ENCODE data around the gene ONECUT3. TPM values are rescaled to one million over a fixed set of nuclear protein-coding genes. Genes with fewer than 3 reads are reported as not detected.

The ONECUT3 gene
- total RNA-seq, 1 experiment from 2014 or later, result not detected

DNA sequence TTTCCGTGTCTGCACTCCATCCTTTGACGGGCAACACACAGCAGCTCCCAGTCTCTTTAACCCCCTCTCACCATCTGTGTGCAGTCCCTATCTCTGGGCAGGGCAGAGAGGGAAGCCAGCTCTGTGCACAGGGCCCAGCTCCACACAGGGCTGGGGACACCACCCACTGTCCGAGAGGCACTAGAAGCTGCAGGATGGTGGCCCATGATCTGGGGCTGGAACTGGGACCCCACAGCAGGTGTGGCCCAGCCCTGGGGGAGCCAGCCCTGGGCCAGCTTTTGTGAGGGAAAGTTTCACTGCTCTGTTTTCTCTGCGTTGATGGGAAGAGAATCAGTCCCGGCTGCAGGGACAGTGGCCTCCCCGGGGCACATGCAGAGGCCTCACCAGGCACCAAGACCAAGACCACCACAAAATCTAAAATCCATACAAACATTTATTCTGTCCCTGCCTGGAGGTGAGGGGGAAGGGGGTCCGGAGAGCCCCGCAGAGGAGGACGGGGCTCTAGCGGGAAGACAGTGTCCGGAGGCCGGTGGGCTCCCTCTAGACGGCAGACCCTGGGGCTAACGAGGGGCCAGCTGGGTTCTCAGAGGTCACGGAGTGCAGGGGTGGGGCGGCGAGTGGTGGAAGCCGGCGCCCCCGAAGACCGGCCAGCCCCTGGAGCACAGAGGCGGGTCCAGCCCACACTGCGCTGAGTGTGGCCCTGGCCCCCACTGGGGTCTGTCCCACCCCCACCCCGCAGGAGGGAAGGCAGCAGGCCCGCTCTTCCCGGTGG lies 61.7 kb downstream of the ONECUT3 start:
- no peak for DNase-seq (ENCODE audit: low spot score)

DNA sequence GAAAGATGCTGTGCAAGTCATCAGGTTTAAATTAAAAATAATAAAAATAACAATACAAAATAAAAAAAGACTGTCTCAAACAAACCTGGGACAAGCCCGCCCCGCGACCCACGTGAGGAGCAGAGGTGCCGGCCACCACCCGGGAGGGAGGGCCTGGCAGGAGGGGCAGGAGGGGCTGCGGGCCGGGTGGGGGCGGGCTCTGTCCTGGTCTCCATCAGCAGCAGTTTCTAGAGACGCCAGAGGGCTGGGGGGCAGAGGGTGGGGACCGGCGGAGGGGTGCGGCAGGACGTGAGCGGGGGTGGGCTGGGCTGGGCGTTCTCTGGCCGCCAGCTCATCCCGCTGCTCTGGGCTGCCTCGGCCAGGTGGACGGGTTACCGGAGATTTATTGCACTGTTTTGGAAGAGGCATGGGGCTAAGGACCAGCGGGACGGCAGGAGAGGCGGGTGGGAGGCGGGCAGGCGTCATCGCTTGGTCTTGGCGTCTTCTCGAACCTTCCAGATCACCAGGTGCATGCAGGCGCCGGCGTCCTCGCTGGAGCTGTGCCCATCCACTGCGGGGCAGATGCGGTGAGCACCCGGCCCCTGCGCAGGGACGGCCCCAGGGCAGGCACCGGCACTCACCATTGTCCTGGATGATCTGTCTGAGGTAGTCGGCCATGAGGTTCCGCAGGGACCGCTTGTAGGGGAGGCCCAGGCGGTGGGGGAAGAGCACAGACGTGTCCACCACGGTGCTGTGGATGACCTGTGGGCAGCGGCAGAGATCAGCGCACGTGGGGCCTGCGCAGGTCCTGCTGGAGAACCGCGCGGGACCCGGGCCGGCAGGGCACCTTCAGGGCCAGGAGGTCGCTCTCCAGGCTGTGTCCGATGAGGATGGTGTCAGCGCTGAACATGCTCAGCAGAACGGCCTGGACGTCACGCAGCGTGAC lies 62.6 kb downstream of the ONECUT3 start:
- no peak for DNase-seq (ENCODE audit: low spot score)

DNA sequence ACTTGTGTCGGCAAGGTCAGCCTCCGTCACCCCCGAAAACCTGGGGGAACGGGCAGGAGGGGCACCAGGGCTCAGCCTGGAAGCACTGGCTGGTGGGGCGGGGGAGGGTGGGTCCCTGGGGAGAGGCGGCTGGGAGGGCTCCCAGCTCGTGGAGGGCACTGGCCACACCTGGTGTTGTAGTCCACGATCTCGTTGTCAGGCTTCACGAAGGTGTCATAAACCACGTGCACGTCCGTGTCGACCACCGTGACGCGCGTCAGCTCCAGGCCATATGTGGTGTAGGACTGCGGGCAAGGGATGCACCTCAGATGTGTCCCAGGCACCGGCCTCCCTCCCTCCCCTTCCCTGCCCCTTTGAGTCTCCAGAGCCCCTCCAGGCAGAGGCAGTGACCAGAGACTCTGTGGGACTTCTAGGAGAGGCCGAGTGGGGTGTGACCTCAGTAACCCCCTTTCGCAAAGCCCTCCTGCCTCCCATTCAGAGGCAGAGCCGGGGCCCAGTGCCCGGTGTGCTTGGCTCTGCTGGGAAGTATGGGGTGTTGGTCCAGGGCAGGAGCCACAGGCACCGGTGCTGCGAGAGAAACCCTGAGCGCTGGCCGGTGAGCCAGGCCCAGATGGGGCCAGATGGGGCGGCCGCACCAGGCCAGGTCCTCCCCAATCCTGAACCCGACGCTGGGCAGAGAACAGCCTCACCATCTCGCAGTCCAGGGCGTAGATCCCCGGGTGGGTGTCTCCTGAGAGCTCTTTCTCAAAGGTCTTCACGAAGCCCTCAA lies 63.4 kb downstream of the ONECUT3 start:
- DNase-seq (ENCODE audit: low spot score), result no peak

DNA sequence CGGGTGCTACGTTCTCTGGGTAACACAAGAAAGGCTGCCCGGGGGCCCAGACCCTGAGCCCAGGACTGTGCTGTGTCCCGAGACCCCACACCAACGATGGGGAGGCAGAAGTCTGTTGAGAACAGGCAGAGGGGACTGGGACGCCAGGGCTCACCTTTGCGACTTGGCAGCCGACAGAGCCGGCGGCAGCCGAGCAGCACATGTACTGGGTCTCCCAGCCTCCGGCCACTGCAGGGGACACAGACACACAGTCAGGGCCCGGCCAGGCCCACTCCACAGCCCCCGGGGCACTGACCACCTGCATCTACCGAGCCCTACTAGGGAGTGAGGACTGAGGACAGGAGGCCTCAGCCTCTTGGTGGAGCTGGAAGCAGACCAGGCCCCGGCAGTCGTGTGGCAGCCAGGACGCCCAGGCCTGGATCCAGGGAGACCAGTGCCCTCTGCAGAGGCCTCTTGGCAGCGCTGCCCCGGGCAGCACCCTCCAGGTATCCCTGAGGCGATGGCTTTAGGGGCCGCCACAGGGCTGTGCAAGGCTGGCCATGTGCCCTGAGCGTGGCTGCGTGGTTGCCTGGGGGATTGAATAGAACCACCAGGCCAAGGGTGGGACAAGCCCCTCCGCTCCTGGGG lies 64.4 kb downstream of the ONECUT3 start:
- DNase-seq (ENCODE audit: low spot score), result no peak

DNA sequence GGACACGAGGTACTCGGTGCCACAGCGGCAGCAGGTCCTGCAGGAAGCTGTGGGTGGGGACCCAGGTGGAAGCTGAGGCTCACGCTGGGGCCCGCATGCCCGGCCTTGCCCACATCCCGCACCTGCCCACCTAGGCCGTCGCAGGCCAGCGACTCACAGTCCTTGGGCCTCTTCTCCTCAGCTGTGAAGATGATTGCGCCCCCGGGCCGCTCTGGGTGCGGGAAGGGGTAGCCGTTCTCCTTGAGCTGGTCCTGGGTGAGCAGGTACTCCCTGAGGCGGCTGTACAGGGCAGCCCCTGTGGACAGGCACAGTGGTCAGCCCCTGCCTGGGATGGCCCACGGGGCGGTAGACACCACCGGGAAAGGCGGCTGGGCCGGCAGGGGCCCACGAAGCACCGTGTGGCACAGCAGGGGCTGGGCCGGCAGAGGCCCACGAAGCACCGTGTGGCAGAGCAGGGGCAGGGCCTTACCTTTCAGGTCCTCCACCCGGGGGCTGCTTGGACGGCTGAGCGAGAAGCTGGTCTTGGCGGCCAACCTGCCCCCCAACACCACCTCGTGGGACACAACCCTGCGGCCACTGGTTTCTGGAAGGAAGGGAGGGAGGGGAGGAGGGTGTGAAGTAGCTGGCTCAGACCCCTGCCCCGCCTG lies 65.4 kb downstream of the ONECUT3 start:
- no peak for DNase-seq (ENCODE audit: low spot score)

DNA sequence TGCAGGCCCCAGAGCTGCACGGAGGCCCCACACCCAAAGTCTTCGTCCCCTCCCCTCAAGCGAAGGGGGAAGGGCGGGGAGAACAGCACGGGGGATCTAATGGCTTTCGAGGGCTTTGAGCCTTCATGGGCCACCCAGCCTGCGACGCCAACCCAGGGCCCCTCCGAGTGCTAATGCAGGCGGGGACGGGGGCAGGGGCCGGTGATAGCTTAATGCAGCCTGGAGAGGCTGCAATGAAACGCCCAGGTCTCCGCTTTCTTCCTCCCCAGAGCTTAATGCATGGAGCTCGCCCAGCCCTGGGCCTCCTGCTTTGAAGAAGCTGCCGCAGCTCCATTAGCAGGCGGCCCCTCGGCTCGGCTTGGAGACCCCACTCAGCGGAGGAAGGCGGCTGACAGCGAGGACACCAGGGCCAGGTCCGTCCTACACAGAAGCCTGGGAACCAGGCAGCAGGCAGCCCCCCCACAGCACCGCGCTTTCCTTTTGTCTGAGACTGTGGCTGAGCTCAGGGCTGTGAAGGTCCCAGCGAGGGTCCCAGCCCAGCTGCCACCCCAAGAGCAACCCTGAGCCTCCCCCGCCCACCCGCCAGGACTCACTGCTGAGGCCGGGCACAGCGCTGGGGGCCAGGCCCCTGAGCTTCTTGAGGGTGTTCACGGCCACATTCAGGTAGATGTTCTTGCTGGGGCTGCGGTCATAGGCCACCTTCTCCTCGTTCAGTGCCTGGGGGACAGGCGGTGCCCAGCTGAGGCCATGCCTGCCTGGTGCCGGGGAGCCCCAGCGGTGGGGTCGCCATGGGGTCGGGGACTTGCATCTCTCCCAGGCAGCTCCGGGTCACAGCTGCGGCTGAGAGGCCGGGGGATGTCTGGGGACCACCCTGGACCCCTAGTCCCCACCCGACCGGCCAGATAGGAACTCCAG lies 66.3 kb downstream of the ONECUT3 start:
- no peak for DNase-seq (ENCODE audit: low spot score)

DNA sequence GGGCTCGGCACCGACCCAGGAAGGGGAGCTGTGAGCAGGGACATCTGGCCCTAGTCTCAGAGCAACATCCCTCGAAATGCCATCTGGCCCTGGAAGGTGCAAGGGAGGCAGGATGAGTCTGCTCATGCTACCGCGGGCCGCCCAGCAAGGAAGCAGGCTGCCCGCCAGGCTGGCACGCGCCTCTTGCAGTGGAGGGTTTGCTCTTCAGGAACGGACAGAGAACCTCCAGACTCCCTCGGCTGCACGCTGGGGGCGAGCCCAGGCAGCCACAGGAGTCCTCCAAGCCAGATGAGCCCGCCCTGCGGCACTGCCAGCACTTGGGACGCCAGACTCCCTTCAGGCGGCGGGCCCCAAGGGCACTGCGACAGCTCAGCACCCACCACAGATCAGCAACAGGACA lies 68.9 kb downstream of the ONECUT3 start:
- no peak for DNase-seq (ENCODE audit: low spot score)

DNA sequence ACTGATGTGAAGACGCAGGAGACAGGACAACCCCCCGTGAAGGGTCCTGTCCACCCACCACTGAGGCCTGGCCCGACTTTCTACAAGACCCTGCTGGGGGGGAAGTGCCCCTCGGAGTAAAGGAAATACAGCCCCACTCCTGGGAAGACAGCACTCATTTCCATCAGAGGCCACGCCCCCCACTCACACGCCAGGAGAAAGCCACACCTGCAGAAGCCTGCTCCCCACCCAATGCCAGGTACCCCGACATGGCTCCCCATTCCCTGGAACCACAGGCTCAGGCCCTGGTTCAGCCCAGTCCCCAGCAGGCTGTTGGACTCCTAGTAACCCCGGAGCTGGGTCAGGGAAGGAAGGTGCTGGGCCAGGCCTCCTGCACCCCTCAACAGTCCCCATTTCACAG lies 69.7 kb downstream of the ONECUT3 start:
- DNase-seq (ENCODE audit: low spot score), result no peak

DNA sequence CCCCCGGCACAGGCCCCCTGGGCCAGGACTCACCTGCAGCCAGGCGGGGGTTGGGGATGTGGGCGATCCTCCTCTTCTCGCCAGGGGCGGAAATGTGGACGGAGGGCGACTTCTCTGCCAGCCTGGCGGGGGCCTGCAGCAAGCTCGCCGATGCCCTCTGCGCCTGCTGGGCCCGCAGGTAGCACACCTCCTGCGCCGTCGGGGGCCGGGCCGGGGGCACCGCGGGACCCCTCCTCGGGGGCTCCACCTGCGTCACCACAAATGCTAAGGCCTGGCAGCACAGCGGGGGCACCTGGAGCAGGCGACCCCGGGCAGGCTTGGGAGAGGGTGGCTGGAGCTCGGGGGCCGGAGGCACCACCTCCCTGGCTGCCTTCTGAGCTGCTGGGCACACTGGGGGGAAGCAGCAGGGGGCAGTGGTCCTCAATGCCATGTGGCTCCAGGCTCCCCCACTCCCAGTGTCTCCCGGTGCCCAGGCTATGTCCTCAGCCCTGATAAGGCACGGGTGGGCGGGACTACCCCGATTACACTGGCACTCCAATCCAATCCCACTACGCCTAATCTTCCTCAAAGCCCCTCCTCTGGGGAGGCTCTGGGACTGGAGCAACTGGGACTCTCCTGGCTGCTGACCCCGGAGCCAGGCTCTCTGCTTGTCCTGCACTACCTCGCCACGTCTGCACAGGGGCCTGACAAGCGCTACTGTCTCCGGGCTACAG lies 70.4 kb downstream of the ONECUT3 start:
- no peak for DNase-seq (ENCODE audit: low spot score)

DNA sequence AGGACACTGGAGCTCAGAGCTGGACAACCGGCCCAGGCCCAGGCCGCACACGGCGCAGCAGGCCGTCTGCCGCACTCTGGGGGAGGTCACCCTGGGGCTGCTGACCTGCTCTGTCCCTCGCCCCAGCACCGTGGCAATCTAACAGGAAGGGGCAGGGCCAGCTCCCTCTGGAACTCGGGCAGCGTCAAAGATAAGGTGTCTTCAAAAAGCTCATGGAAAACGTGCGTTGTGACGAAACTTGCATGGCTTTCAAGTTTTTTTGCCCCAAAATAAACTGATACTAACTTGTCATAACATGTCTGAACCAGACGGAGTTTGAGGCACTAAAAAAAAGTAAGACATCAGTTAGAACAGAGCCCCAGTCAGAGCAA lies 70.9 kb downstream of the ONECUT3 start:
- DNase-seq (ENCODE audit: low spot score), result no peak

DNA sequence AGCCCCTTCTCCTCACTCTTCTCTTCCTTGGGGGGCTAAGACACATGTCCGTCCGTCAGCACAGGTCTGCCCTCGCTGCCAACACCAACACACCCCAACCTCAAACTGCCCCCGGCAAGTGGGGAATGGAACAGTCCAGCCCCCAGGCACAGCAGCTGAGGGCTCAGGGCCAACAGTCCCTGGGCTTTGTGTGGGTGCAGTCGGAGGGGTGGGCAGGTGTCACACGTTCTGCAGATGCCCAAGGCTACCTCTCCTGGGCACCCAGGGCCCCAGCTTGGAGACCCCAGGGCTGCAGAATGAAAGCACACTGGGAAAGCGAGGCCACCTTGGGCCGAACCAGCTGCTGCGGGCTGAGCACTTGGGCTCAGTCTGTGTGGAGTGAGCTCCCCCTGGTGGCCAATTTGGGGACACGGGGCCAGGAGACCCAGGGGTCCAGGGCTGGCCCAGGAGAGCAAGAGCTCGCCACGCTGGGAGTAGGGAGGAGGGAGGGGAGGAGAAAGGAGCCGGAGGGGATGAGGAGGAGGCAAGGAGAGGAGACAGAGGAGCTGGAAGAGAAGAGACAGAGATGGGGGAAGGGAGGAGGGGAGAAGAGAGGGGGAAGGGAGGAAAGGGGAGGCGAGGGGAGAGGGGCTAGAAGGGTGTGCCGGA lies 72.7 kb downstream of the ONECUT3 start:
- DNase-seq (ENCODE audit: low spot score), result peak; percentile 75

DNA sequence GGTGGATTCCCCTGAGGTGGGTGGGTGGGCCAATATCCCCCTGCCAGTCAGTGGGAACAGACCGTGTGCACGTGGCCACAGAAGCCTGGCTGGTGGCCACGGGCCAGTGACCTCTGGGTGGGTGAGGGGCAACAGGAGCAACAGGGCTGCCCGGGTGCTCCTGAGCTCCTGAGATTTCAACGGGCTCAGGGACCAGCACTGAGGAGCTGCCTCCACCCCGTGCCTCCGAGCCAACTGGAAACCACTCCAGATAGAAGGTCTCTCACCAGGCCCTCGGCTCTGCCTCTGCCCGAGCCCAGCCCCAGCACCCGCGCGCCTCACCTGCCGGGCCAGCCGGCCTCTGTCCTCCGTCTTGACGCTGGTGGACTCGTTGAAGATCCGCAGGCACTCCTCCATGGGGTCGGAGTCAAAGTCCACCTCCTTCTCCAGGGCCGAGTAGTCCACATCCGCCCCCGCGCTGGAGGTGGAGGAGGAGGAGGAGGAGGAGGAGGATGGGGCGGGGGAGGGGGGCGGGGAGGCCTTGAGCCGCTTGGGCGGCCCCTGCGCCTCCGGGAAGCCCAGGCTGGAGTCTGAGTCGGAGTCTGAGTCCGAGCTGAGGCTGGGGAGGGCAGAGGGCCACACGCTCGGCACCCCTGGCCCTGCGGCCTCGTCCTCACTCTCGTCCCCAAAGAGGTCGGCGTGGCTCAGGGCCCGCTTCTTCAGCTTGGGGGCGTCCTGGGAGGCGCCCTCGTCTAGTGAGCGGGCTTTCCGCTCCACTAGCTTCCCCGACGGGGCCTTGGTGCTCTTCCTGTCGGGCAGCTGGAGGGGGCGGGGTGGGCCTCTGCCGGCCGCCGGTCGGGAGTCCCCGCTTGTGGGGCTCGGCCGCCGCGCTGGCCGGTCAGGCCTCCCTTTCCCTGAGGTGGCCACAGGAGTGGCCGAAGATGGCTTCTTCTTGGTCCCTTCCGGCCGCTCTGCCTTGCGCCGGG lies 73.5 kb downstream of the ONECUT3 start:
- DNase-seq (ENCODE audit: low spot score), result peak; percentile 41

DNA sequence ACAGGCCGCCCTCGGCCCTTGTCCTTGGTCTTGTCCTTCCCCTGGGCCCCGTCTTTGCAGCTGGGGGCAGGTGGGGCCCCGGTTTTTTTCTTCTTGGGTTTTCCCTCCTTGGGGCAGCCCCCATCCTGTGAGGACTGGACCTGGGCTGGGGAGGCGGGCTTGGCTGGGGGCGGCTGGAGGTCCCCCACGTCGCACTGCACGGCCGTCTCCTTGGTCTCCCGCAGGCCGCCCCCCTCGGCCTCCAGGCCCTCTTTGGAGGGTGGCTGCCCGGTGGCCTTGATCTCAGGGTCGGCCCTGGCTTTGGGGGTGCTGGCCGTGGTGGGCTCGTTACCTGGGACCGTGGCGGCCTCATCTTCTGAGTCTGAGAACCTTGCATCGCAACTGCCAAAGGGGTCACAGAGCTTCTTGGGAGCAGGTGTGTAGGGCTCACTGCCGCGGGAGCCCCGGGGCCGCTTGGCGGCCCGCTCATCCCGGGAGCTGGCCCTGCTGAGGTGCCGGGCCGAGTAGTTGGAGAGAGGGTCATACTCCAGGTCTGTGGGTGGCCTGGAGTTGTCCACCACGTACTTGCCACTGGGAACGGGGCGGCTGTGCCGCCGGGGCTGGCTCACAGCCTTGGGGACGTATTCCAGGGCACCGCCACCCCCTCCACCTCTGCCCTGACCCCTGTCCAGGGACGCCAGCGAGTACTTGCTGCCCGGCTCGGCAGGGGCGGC lies 74.4 kb downstream of the ONECUT3 start:
- no peak for DNase-seq (ENCODE audit: low spot score)

DNA sequence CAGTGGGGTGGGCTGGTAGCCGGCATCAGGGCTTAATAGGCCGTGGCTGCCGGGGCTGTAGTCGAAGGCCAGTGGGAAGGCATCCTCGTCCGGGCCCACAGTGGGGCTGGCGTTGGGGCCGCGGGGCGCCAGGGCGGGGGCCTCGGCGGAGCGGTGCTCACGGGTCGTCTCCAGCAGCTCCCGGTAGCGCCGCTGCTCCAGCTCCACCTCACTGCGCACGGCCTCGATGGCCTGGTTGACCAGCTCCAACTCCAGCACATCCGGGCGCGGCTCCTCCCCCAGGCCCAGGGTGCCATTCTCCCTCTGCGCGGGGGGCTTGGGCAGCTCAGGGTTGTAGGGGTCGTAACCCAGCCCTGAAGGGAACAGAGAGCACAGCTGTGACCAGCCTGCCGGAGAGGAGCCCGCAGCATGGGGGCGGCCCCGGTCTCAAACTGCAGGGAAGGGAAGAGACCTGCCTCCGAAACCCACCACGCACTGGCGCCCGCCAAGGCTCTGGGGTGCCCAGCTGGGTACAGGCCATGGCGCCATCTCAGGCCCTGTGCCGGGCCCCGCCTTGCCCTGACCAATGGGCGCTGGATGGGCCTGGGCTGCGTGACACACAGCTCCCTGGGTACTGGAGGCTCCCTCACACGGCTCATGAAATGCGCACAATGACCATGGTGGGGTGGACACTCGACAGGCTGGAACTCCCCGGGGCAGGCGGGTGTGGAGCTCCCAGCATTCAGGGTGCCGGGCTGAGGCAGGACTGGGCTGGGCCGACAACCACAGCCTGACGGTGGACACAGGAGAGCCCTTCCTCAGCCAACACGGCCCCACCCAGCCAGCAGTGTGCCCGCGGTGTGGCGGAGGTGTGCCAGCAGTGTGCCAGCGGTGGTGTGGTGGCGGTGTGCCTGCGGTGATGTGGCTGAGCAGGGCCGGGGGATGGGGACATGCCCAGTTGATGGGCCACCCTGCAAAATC lies 75.3 kb downstream of the ONECUT3 start:
- DNase-seq (ENCODE audit: low spot score), result no peak

DNA sequence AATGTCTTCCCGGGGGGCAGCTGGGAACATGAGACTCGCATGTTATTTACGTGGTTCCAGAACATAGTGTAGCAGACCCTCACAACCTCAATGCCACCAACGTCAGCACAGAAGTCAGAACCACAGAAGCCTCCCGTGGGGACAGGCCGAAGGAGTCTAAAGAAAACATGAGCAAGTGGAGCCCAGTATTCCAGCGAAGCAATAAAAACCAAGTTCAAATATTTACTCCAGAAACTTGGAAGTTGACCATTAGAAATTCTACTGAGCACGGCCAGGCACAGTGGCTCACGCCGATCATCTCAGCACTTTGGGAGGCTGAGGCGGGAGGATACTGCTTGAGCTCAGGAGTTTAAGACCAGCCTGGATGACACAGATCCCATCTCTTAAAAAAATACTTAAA lies 76.7 kb downstream of the ONECUT3 start:
- DNase-seq (ENCODE audit: low spot score), result no peak

DNA sequence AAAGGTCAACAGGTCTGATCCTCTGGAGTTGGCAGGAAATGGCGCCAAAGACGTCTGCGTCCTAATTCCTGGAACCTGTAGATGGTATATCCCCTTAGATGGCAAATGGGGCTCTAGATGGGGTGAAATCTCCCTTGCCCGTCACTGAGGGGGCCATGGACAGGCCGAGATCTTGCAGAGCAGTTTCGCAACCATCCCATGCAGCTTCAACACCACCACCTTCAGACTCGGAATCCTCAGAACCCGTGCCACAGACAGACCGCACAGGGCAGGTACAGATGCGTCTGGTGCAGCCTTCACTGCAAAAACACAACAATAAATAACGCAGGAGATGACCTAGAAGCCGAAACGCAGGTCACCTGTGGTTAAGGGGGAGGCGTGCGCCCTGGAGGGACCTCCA lies 77.3 kb downstream of the ONECUT3 start:
- no peak for DNase-seq (ENCODE audit: low spot score)
